ENCODE results near the gene SKOR1. TPM values are rescaled to one million over a fixed set of nuclear protein-coding genes. Genes with fewer than 3 reads are reported as not detected.

Gene SKOR1
- total and polyA plus RNA-seq, 2 donors (not counting 1 experiment from before 2014, with no cell fraction given), result 0.01 to 0.17 TPM

DNA sequence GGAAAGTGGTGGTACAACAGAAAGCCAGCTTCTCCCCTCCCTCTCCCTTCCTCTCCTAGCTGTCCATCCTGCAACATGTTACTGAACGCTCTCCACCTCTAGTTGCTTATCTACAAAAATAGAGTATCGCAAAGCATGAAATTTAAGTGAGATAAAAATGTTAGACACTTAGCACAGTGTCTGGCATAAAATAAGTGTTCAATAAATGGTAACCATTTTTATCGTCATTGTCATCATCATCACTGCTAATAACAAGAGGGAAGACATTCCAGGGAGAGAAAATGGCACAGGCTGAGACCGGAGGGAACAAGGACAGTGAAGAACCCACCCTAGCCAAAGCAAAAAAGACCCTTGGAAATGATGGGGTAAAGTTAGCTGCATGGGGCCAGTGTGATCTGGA, 38.7 kb upstream of the SKOR1 start:
- Histone ChIP-seq H3K4me2 (ENCODE audit: extremely low read depth, insufficient read depth, low read length) (no peak overlapping the region), H4K20me1 (ENCODE audit: control insufficient read depth, extremely low read depth, insufficient read depth, low read length) (no peaks in the 10 kb centered on the region), H2AFZ (ENCODE audit: low read length) (no peak overlapping the region), H3K4me1 (ENCODE audit: control insufficient read depth, extremely low read depth, insufficient read depth, low read length) (no peaks in the 10 kb centered on the region), H3K36me3 (ENCODE audit: control insufficient read depth, insufficient read depth, low read length) (no peaks in the 10 kb centered on the region), H3K4me3 (replicated peaks in 1 of 4; ENCODE audit: control extremely low read depth in 1 of 4, insufficient read depth in 1 of 4, low read depth in 3 of 4, low read length in 4 of 4) (no peak overlapping the region), H3K9me3 (ENCODE audit: control insufficient read depth, insufficient read depth, low read depth, low read length) (no peaks in the 10 kb centered on the region), H3K9ac (ENCODE audit: insufficient read depth, low read length) (no peak overlapping the region), H3K27me3 (ENCODE audit: control insufficient read depth, insufficient read depth, low read length) (no peaks in the 10 kb centered on the region), H3K79me2 (ENCODE audit: control insufficient read depth, insufficient read depth, low read length) (no peaks in the 10 kb centered on the region), H3K27ac (ENCODE audit: insufficient read depth, low read length) (no peak overlapping the region)
- TF ChIP-seq, protein P1, sequence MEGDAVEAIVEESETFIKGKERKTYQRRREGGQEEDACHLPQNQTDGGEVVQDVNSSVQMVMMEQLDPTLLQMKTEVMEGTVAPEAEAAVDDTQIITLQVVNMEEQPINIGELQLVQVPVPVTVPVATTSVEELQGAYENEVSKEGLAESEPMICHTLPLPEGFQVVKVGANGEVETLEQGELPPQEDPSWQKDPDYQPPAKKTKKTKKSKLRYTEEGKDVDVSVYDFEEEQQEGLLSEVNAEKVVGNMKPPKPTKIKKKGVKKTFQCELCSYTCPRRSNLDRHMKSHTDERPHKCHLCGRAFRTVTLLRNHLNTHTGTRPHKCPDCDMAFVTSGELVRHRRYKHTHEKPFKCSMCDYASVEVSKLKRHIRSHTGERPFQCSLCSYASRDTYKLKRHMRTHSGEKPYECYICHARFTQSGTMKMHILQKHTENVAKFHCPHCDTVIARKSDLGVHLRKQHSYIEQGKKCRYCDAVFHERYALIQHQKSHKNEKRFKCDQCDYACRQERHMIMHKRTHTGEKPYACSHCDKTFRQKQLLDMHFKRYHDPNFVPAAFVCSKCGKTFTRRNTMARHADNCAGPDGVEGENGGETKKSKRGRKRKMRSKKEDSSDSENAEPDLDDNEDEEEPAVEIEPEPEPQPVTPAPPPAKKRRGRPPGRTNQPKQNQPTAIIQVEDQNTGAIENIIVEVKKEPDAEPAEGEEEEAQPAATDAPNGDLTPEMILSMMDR (conservative IDR thresholded peaks at IDR 0.05 in 1 of 2, IDR thresholded peaks at IDR 0.05 in 1 of 2; ENCODE audit: low read depth in 1 of 2, low read length in 2 of 2), result no peak
- TF ChIP-seq EZH2 (IDR thresholded peaks at IDR 0.05; ENCODE audit: low read length, missing control alignments), result no peak
- no peak for DNase-seq (ENCODE audit: low read depth in 2 of 2)

DNA sequence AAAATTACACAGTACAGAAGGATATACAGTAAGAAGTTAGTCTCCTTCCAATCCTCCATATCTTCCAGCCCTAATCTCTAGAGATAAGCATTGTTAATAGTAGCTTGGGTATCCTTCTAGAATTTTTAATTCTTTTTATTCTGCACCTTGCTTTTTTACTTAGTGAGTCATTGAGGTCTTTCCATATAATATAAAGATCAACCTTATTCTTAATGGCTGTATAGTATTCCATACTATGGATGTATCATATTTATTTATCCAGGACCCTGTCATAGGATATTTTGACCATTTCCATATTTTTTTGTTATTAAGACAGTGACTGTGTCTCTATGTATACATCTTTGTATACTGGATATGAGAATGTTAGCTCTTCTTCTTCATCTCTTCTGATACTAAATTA, 36.3 kb upstream of the SKOR1 start:
- Histone ChIP-seq H3K9ac (ENCODE audit: insufficient read depth, low read length) (no peak overlapping the region), H3K27me3 (ENCODE audit: control insufficient read depth, insufficient read depth, low read length) (no peaks in the 10 kb centered on the region), H4K20me1 (ENCODE audit: control insufficient read depth, extremely low read depth, insufficient read depth, low read length) (no peaks in the 10 kb centered on the region), H3K27ac (ENCODE audit: insufficient read depth, low read length) (no peak overlapping the region), H2AFZ (ENCODE audit: low read length) (no peak overlapping the region), H3K36me3 (ENCODE audit: control insufficient read depth, insufficient read depth, low read length) (no peaks in the 10 kb centered on the region), H3K4me3 (replicated peaks in 1 of 4; ENCODE audit: control extremely low read depth in 1 of 4, insufficient read depth in 1 of 4, low read depth in 3 of 4, low read length in 4 of 4) (no peak overlapping the region), H3K79me2 (ENCODE audit: control insufficient read depth, insufficient read depth, low read length) (no peaks in the 10 kb centered on the region), H3K9me3 (ENCODE audit: control insufficient read depth, insufficient read depth, low read depth, low read length) (no peaks in the 10 kb centered on the region), H3K4me1 (ENCODE audit: control insufficient read depth, extremely low read depth, insufficient read depth, low read length) (no peaks in the 10 kb centered on the region), H3K4me2 (ENCODE audit: extremely low read depth, insufficient read depth, low read length) (no peak overlapping the region)
- no peak for TF ChIP-seq EZH2 (IDR thresholded peaks at IDR 0.05; ENCODE audit: low read length, missing control alignments)
- TF ChIP-seq, protein P1 (conservative IDR thresholded peaks at IDR 0.05 in 1 of 2, IDR thresholded peaks at IDR 0.05 in 1 of 2; ENCODE audit: low read depth in 1 of 2, low read length in 2 of 2), result no peak
- no peak for DNase-seq (ENCODE audit: low read depth in 2 of 2)

DNA sequence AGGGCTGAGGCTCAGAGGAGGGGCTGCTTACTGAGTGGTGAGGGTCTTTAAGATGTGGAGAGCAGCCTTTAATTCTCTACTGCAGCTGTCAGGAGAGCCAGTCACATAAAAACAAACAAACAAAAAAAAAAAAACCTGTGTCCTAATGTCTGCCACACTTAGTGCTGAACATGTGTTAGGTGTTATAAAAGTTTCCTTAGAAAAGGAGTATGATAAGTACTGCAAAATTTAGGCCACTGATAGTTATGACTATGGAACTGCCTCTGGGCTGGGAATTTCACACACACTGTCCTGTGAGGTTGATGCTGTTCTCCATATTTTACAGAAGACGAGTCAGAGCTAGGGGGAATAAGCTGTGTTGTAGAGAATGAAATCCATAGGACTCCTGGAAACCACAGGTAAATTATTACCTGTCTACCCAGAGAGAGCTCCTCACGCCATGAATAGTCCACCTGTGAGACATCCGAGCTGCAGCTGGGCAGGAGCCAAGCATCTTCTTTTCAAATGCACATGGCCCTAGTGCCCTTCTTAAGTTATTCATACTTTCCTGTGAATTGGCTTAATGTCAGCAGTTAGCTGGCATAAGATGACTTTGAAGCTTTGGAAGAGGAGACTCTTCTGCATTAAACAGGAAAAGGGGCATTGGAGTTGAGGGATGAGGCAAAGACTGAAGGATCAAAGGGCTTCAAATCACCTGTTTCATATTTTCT, 34.5 kb upstream of the SKOR1 start:
- DNase-seq (ENCODE audit: low read depth in 2 of 2), result no peak
- Histone ChIP-seq H3K4me1 (ENCODE audit: control insufficient read depth, extremely low read depth, insufficient read depth, low read length) (no peaks in the 10 kb centered on the region), H3K79me2 (ENCODE audit: control insufficient read depth, insufficient read depth, low read length) (no peaks in the 10 kb centered on the region), H3K4me3 (replicated peaks in 1 of 4; ENCODE audit: control extremely low read depth in 1 of 4, insufficient read depth in 1 of 4, low read depth in 3 of 4, low read length in 4 of 4) (no peak overlapping the region), H3K27me3 (ENCODE audit: control insufficient read depth, insufficient read depth, low read length) (no peaks in the 10 kb centered on the region), H3K36me3 (ENCODE audit: control insufficient read depth, insufficient read depth, low read length) (no peaks in the 10 kb centered on the region), H3K4me2 (ENCODE audit: extremely low read depth, insufficient read depth, low read length) (no peak overlapping the region), H3K9me3 (ENCODE audit: control insufficient read depth, insufficient read depth, low read depth, low read length) (no peaks in the 10 kb centered on the region), H2AFZ (ENCODE audit: low read length) (no peak overlapping the region), H3K9ac (ENCODE audit: insufficient read depth, low read length) (no peak overlapping the region), H4K20me1 (ENCODE audit: control insufficient read depth, extremely low read depth, insufficient read depth, low read length) (no peaks in the 10 kb centered on the region), H3K27ac (ENCODE audit: insufficient read depth, low read length) (no peak overlapping the region)
- TF ChIP-seq, protein P1 (conservative IDR thresholded peaks at IDR 0.05 in 1 of 2, IDR thresholded peaks at IDR 0.05 in 1 of 2; ENCODE audit: low read depth in 1 of 2, low read length in 2 of 2), result no peak
- no peak for TF ChIP-seq EZH2 (IDR thresholded peaks at IDR 0.05; ENCODE audit: low read length, missing control alignments)

All from fibroblast of lung (primary cell).